Ovary (tissue), 9 donors: ENCODE results near the gene ACTN2. TPM values are rescaled to one million over a fixed set of nuclear protein-coding genes. Genes with fewer than 3 reads are reported as not detected.

Experiments
- DNase-seq, 5 donors: peaks; one replicate each; pipeline ENCODE4 v3.0.0-alpha.2; 2019 to 2020
- H3K27ac ChIP-seq, 2 donors: fragments of 200-600 bp; one replicate each; pipeline versions ENCODE4 v1.5.1 to v1.8.0; 2019 to 2022
- H3K27me3 ChIP-seq: fragments of 200-600 bp; one replicate; pipeline ENCODE4 v1.8.0; 2022
- H3K36me3 ChIP-seq: fragments of 200-600 bp; sonication (generic); one replicate; pipeline ENCODE4 v1.5.1; 2019
- H3K4me1 ChIP-seq: one replicate; pipeline ENCODE4 v1.8.1; 2013; ENCODE audit warnings: mild to moderate bottlenecking, moderate library complexity; ENCODE audit not compliant: insufficient read depth
- H3K4me3 ChIP-seq: fragments of 200-600 bp; sonication (generic); one replicate; pipeline ENCODE4 v1.5.1; 2017
- H3K9me3 ChIP-seq, 2 donors: fragments of 200-600 bp in 1 of 2; sonication (generic) in 1 of 2; one replicate each; pipeline versions ENCODE4 v1.5.1 to v1.8.1; 2013 to 2019; ENCODE audit warnings: mild to moderate bottlenecking in 1 of 2, moderate library complexity in 1 of 2
- EP300 ChIP-seq: sonication (generic); formaldehyde crosslinking; IDR thresholded peaks from one replicate; pipeline ENCODE4 v1.6.1; 2017; ENCODE audit warnings: antibody characterized with exemption
- POLR2A ChIP-seq: fragments of 450-650 bp; IDR thresholded peaks from one replicate; pipeline ENCODE4 v1.6.1; 2017; ENCODE audit warnings: antibody characterized with exemption, mild to moderate bottlenecking, moderate library complexity
- WGBS, 3 donors: extraction: QIAGEN DNeasy Blood & Tissue Kit in 1 of 3; methylation state at CpG; one replicate each; pipeline versions ENCODE4 v1.1.5 to v1.1.7; 2013 to 2017; 5-methylcytosine and 5-hydroxymethylcytosine counted together
- intact Hi-C, 4 donors: fragments of 100-400 bp; cut with DNase I; formaldehyde crosslinking; loops; one replicate each; pipeline versions ENCODE4 v1.11.0 to v1.15.1; 2022 to 2023
- polyA plus RNA-seq, 2 donors: library from polyadenylated mRNA; stranded (reverse); fragments of 200-250 nt in 1 of 2; fragments of 350-450 nt in 1 of 2; fragmentation: Illumina TruSeq in 1 of 2; extraction: RNeasy Lipid Tissue Mini Kit (QIAGEN cat#74804) in 1 of 2; gene quantifications; one replicate each; pipeline ENCODE4 v1.2.3, GENCODE V29; 2013 to 2014
- total RNA-seq, 7 donors: library from RNA; depleted of rRNA in 2 of 7; stranded (reverse); fragments of >200 nt in 2 of 7; fragmentation: NEBNext Ultra II Directional in 3 of 7; extraction: Animal tissue kit (Norgen Biotek cat#: 25700) in 3 of 7; gene quantifications; one replicate each; pipeline versions ENCODE4 v1.1.0 to v1.2.4, GENCODE V29; 2016 to 2023
- TF ChIP-seq, protein P1 (sequence below), 3 donors: fragments of 450-650 bp in 2 of 3; fragments of 200-600 bp in 1 of 3; IDR thresholded peaks; one replicate each; pipeline versions ENCODE4 v1.5.1 to v1.8.0; 2016 to 2022; ENCODE audit warnings: antibody characterized with exemption in 3 of 3, mild to moderate bottlenecking in 1 of 3
- donor health status: DM: no; HTN: no; CAD: no; lungs with moderate emphysema.
- donor health status: DM: no; HTN: no; CAD: no.
- donor health status: Bipolar disorder and iron deficiency.
- donor health status: DM: yes; HTN: yes; CAD: no.
- donor health status: DM: no; HTN: no; CAD: no.
- donor health status: DM: yes; HTN: yes; CAD: no.

ACTN2 gene
- total and polyA plus RNA-seq, 9 donors: 0.34 to 2.7 (median 1.1) TPM

DNA sequence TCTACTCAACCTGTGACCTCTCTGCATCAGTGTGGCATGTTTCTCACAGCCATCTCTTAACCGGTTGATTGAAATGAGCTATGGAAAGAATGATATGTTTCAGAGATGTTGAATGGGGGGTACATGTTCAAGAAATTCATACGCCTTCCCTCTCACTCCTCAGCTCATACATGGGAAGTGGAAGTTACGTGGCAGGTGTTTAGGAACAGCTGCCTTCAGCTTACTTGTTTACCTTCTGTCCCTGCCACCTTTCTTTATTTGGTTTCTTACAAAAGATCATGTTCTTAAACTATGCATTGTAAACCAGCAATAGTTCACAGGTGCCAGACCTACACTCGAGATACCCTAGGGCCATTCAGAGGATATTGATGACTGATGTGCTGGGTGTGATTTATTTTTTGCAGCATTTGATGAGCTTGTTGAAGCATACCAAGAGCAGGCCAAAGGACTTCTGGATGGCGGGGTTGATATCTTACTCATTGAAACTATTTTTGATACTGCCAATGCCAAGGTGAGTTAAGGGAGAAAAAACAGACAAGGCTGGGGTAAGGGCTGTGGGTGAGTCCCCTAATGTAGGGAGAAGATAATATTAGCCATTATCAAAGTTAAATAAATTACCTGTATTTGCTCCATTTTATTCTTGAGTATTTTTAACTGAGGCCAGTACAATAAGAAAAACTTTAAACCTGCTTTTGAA, 126.2 kb downstream of the ACTN2 start:
- no peaks in the 10 kb centered on the region for H3K36me3 ChIP-seq
- H3K4me1 ChIP-seq: no peaks in the 10 kb centered on the region
- intact Hi-C loops: no loop called here
- H3K4me3 ChIP-seq: no peak overlapping the region
- no peak for DNase-seq
- no peak overlapping the region for H3K27ac ChIP-seq
- no peaks in the 10 kb centered on the region for H3K27me3 ChIP-seq
- WGBS, 3 donors: 93 to 95% (median 94%) methylated on average over 5 of the region's 5 CpGs
- no peaks in the 10 kb centered on the region for H3K9me3 ChIP-seq
- TF ChIP-seq, protein P1, sequence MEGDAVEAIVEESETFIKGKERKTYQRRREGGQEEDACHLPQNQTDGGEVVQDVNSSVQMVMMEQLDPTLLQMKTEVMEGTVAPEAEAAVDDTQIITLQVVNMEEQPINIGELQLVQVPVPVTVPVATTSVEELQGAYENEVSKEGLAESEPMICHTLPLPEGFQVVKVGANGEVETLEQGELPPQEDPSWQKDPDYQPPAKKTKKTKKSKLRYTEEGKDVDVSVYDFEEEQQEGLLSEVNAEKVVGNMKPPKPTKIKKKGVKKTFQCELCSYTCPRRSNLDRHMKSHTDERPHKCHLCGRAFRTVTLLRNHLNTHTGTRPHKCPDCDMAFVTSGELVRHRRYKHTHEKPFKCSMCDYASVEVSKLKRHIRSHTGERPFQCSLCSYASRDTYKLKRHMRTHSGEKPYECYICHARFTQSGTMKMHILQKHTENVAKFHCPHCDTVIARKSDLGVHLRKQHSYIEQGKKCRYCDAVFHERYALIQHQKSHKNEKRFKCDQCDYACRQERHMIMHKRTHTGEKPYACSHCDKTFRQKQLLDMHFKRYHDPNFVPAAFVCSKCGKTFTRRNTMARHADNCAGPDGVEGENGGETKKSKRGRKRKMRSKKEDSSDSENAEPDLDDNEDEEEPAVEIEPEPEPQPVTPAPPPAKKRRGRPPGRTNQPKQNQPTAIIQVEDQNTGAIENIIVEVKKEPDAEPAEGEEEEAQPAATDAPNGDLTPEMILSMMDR (IDR thresholded peaks at IDR 0.05): no peak
- TF ChIP-seq POLR2A (no peak), EP300 (no peak)

Other genes with a start within 250 kb of the ACTN2 start
- gene LGALS8, start 162.5 kb upstream of the ACTN2 start, total RNA-seq: 10 to 100 TPM; 36.4 to 91.2 (median 44.5) TPM
- 10 to 100 TPM; 23.7 to 54.0 TPM for gene LGALS8, start 162.5 kb upstream of the ACTN2 start, polyA plus RNA-seq
- 10 to 100 TPM; 10.7 to 51.6 (median 28.0) TPM for gene HEATR1, start 82.0 kb upstream of the ACTN2 start, total RNA-seq
- 10 to 100 TPM in 1 of 2 donors, 1 to 10 TPM in 1; 5.4 to 11.5 TPM for gene HEATR1, start 82.0 kb upstream of the ACTN2 start, polyA plus RNA-seq
- 10 to 100 TPM; 26.1 to 60.8 (median 51.9) TPM for gene MTR, start 108.8 kb downstream of the ACTN2 start, total RNA-seq
- 10 to 100 TPM; 10.2 to 21.9 TPM for gene MTR, start 108.8 kb downstream of the ACTN2 start, polyA plus RNA-seq